ENCODE data around the gene ABLIM2. TPM values are rescaled to one million over a fixed set of nuclear protein-coding genes. Genes with fewer than 3 reads are reported as not detected.

Gene ABLIM2
- total and polyA plus RNA-seq, 2 of the 8 experiments (the other 6 are each of a cell fraction or from before 2014, with no cell fraction given) = 2.8 to 3.0 TPM

GRCh38 chr4:8083086-8083825, 75.4 kb downstream of the ABLIM2 start (continued):
- TF ChIP-seq CHD7 (IDR thresholded peaks at IDR 0.05; ENCODE audit: insufficient replicate concordance, low read length) (no peak), NRF1 (IDR thresholded peaks at IDR 0.05; ENCODE audit: low read depth, low read length) (no peak), ASH2L (IDR thresholded peaks at IDR 0.05; ENCODE audit: low read length) (no peak), CTBP2 (IDR thresholded peaks at IDR 0.05; ENCODE audit: borderline replicate concordance, insufficient read depth, insufficient read length, low read length) (no peak), SIRT6 (IDR thresholded peaks at IDR 0.05; ENCODE audit: low read length) (no peak), RNF2 (IDR thresholded peaks at IDR 0.05; ENCODE audit: borderline replicate concordance, low read depth, low read length, missing control alignments, poor library complexity, severe bottlenecking) (no peak)

Measured in H1 (cell line).